ENCODE data around the gene PLAC1.

DNA sequence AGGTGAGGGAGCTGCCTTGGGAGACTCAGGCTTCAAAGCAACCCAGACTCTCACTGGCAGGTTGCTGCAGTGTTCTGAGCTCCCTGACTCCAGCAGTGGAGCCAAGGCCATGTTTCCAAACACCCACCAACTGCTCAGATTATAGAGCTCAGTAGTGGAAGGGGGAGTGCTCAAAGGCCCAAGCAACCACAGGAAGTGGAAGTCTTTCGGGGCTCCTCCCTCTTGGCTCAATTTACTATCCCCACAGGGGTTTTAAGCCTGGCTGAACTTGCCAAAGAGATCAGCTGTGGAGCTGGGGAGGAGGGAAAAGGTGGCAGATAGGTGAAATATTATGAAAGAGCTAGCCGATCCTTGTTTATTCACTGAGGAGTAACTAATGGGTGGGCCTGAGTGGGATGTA lies 115.8 kb downstream of the PLAC1 start:
- TF ChIP-seq, protein P1, sequence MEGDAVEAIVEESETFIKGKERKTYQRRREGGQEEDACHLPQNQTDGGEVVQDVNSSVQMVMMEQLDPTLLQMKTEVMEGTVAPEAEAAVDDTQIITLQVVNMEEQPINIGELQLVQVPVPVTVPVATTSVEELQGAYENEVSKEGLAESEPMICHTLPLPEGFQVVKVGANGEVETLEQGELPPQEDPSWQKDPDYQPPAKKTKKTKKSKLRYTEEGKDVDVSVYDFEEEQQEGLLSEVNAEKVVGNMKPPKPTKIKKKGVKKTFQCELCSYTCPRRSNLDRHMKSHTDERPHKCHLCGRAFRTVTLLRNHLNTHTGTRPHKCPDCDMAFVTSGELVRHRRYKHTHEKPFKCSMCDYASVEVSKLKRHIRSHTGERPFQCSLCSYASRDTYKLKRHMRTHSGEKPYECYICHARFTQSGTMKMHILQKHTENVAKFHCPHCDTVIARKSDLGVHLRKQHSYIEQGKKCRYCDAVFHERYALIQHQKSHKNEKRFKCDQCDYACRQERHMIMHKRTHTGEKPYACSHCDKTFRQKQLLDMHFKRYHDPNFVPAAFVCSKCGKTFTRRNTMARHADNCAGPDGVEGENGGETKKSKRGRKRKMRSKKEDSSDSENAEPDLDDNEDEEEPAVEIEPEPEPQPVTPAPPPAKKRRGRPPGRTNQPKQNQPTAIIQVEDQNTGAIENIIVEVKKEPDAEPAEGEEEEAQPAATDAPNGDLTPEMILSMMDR (IDR thresholded peaks at IDR 0.05; ENCODE audit: poor library complexity, severe bottlenecking), result no peak
- no peak for TF ChIP-seq POLR2AphosphoS5 (IDR thresholded peaks at IDR 0.05)
- no peak for TF ChIP-seq TAF1 (IDR thresholded peaks at IDR 0.05; ENCODE audit: low read depth)
- no peak for TF ChIP-seq MXI1 (conservative IDR thresholded peaks at IDR 0.05; ENCODE audit: poor library complexity, severe bottlenecking)
- no peak for TF ChIP-seq EZH2 (IDR thresholded peaks at IDR 0.05; ENCODE audit: borderline replicate concordance, insufficient read depth, low read length, poor library complexity, severe bottlenecking)
- no peak for TF ChIP-seq EP300 (conservative IDR thresholded peaks at IDR 0.05; ENCODE audit: poor library complexity, severe bottlenecking)
